Measurements from ENCODE around the gene OLFM1.

The OLFM1 gene

GRCh38 chr9:135085830-135086546 is 1.5 kb upstream of the OLFM1 start:
- DNase-seq = peak; percentile 77
- in situ Hi-C loops (cut with MboI; ENCODE audit: low pct_unique_long_range_greater_than_20kb, low sequenced_read_pairs) = no loop called here

- no peak for DNase-seq
- in situ Hi-C loops (cut with MboI; ENCODE audit: low pct_unique_long_range_greater_than_20kb, low sequenced_read_pairs) = no loop called here
Measured at GRCh38 chr9:135086597-135087488, 625 bp upstream of the OLFM1 start.

- DNase-seq = no peak
- in situ Hi-C loops (cut with MboI; ENCODE audit: low pct_unique_long_range_greater_than_20kb, low sequenced_read_pairs) = no loop called here
Measured at GRCh38 chr9:135087899-135088347, 455 bp downstream of the OLFM1 start.

GRCh38 chr9:135088348-135088978 is 995 bp downstream of the OLFM1 start:
- DNase-seq = no peak
- in situ Hi-C loops (cut with MboI; ENCODE audit: low pct_unique_long_range_greater_than_20kb, low sequenced_read_pairs) = no loop called here

GRCh38 chr9:135088979-135089847 is 1.7 kb downstream of the OLFM1 start:
- in situ Hi-C loops (cut with MboI; ENCODE audit: low pct_unique_long_range_greater_than_20kb, low sequenced_read_pairs) = no loop called here

GRCh38 chr9:135090081-135090480 is 2.6 kb downstream of the OLFM1 start:
- in situ Hi-C loops (cut with MboI; ENCODE audit: low pct_unique_long_range_greater_than_20kb, low sequenced_read_pairs) = no loop called here
- DNase-seq = no peak

More at GRCh38 chr9:135088979-135089847, 1.7 kb downstream of the OLFM1 start:
- DNase-seq = no peak

GRCh38 chr9:135090547-135090946 is 3.1 kb downstream of the OLFM1 start:
- in situ Hi-C loops (cut with MboI; ENCODE audit: low pct_unique_long_range_greater_than_20kb, low sequenced_read_pairs) = no loop called here
- no peak for DNase-seq

GRCh38 chr9:135091545-135091944 is 4.1 kb downstream of the OLFM1 start:
- DNase-seq = no peak
- in situ Hi-C loops (cut with MboI; ENCODE audit: low pct_unique_long_range_greater_than_20kb, low sequenced_read_pairs) = no loop called here

GRCh38 chr9:135093111-135093510 is 5.6 kb downstream of the OLFM1 start:
- no peak for DNase-seq
- in situ Hi-C loops (cut with MboI; ENCODE audit: low pct_unique_long_range_greater_than_20kb, low sequenced_read_pairs) = no loop called here

GRCh38 chr9:135093911-135094584 is 6.6 kb downstream of the OLFM1 start:
- in situ Hi-C loops (cut with MboI; ENCODE audit: low pct_unique_long_range_greater_than_20kb, low sequenced_read_pairs) = no loop called here
- no peak for DNase-seq

GRCh38 chr9:135095470-135096407 is 8.3 kb downstream of the OLFM1 start:
- DNase-seq = no peak
- in situ Hi-C loops (cut with MboI; ENCODE audit: low pct_unique_long_range_greater_than_20kb, low sequenced_read_pairs) = no loop called here

GRCh38 chr9:135096408-135096895 is 9.0 kb downstream of the OLFM1 start:
- in situ Hi-C loops (cut with MboI; ENCODE audit: low pct_unique_long_range_greater_than_20kb, low sequenced_read_pairs) = no loop called here
- DNase-seq = no peak

GRCh38 chr9:135098400-135099105 is 11.1 kb downstream of the OLFM1 start:
- DNase-seq = peak; percentile 23
- in situ Hi-C loops (cut with MboI; ENCODE audit: low pct_unique_long_range_greater_than_20kb, low sequenced_read_pairs) = no loop called here

- in situ Hi-C loops (cut with MboI; ENCODE audit: low pct_unique_long_range_greater_than_20kb, low sequenced_read_pairs) = no loop called here
Measured at GRCh38 chr9:135099574-135099973, 12.1 kb downstream of the OLFM1 start.

GRCh38 chr9:135100241-135100681 is 12.8 kb downstream of the OLFM1 start:
- in situ Hi-C loops (cut with MboI; ENCODE audit: low pct_unique_long_range_greater_than_20kb, low sequenced_read_pairs) = no loop called here
- no peak for DNase-seq

More at GRCh38 chr9:135099574-135099973, 12.1 kb downstream of the OLFM1 start:
- DNase-seq = no peak

GRCh38 chr9:135100725-135101410 is 13.4 kb downstream of the OLFM1 start:
- in situ Hi-C loops (cut with MboI; ENCODE audit: low pct_unique_long_range_greater_than_20kb, low sequenced_read_pairs) = no loop called here
- no peak for DNase-seq

Measured in KBM-7 (cell line).